Mesodermal cell (in vitro differentiated cells): ENCODE data around the gene PNMA8A.
A peak's percentile ranks its signal among the peaks of the same experiment; 100 is the strongest.
"Not testable (repeated sequence)": the region's sequence is repeated elsewhere in the genome, so short reads cannot be mapped to it uniquely, and the experiment has no call there.

Source experiments
- H3K27ac ChIP-seq: 2 replicates; pipeline ENCODE4 v1.7.0; 2013; ENCODE audit warnings: mild to moderate bottlenecking, low read depth, low read length, moderate library complexity; ENCODE audit not compliant: severe bottlenecking
- H3K36me3 ChIP-seq: 2 replicates; pipeline ENCODE4 v1.7.1; 2013; ENCODE audit warnings: mild to moderate bottlenecking, low read length, moderate library complexity; ENCODE audit not compliant: control insufficient read depth, insufficient read depth
- H3K4me1 ChIP-seq: one replicate; pipeline ENCODE4 v1.7.1; 2013; ENCODE audit warnings: mild to moderate bottlenecking, low read length; ENCODE audit not compliant: insufficient read depth, control insufficient read depth, poor library complexity, severe bottlenecking
- H3K4me3 ChIP-seq: 2 replicates; pipeline ENCODE4 v1.7.0; 2013; ENCODE audit warnings: low read length, control low read depth, mild to moderate bottlenecking; ENCODE audit not compliant: insufficient read depth, poor library complexity, severe bottlenecking; ENCODE audit errors: extremely low read depth
- H3K9me3 ChIP-seq: 2 replicates; pipeline ENCODE4 v1.7.1; 2013; ENCODE audit warnings: mild to moderate bottlenecking, low read length, moderate library complexity; ENCODE audit not compliant: control insufficient read depth
- WGBS, 2 experiments: methylation state at CpG; one replicate each; pipeline ENCODE4 v1.1.5; 2013; ENCODE audit warnings: missing lambda C conversion rate in 2 of 2; ENCODE audit not compliant: insufficient coverage in 2 of 2; 5-methylcytosine and 5-hydroxymethylcytosine counted together

The PNMA8A gene

GRCh38 chr19:46502891-46503290 is 31.5 kb upstream of the PNMA8A start:
- no peak overlapping the region for H3K4me3 ChIP-seq
- H3K9me3 ChIP-seq = no peaks in the 10 kb centered on the region
- H3K36me3 ChIP-seq = no peaks in the 10 kb centered on the region
- no peak overlapping the region for H3K27ac ChIP-seq
- H3K4me1 ChIP-seq = peaks cover 6% of the 10 kb centered on the region
- 97 to 100% methylated on average over 3 to 5 of the region's 5 CpGs for WGBS, 2 experiments

DNA sequence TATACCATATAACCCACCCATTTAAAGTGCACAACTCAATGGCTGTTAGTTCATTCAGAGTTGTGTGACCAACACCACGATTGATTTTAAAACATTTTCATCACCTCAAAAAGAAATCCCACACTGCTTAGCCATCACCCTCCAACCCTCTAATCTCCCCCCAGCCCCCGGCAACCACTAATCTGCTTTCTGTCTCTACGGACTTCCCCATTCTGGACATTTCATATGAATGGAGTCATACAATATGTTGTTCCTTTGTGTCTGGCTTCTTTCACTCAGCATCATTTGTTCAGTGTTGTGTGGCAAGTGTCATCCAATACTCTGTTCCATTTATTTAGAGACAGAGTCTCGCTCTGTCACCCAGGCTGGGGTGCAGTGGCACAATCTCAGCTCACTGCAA is 28.3 kb upstream of the PNMA8A start:
- Histone ChIP-seq H3K9me3 (no peaks in the 10 kb centered on the region), H3K36me3 (no peaks in the 10 kb centered on the region), H3K4me1 (peaks cover 6% of the 10 kb centered on the region), H3K4me3 (no peak overlapping the region), H3K27ac (no peak overlapping the region)
- 83 to 92% methylated on average over 1 to 2 of the region's 4 CpGs for WGBS, 2 experiments

GRCh38 chr19:46497773-46498172 is 26.4 kb upstream of the PNMA8A start:
- no peaks in the 10 kb centered on the region for H3K36me3 ChIP-seq
- H3K4me1 ChIP-seq = peaks cover 9% of the 10 kb centered on the region

DNA sequence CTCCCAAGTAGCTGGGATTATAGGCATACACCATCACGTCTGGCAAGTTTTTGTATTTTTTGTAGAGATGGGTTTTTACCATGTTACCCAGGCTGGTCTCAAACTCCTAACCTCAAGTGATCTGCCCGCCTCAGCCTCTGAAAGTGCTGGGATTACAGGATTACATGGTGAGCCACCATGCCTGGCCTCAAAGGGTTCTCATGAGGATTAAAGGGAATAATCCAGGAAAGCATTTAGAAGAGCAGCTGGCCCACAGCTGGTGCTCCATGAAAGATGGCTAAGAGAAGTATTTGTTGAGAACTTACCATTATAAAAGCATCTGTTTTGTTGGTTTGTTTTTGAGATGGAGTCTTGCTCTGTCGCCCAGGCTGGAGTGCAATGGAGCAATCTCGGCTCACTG is 25.5 kb upstream of the PNMA8A start:
- not testable (repeated sequence) for H3K9me3 ChIP-seq, H3K4me3 ChIP-seq, H3K27ac ChIP-seq, H3K36me3 ChIP-seq, H3K4me1 ChIP-seq
- WGBS, 2 experiments = 87 to 90% methylated on average over 2 to 4 of the region's 4 CpGs

More at GRCh38 chr19:46497773-46498172, 26.4 kb upstream of the PNMA8A start:
- Histone ChIP-seq H3K27ac (no peak overlapping the region), H3K4me3 (no peak overlapping the region), H3K9me3 (peaks cover 3% of the 10 kb centered on the region)
- WGBS, 2 experiments = 83 to 100% methylated on average over 1 to 6 of the region's 8 CpGs

GRCh38 chr19:46496304-46496703 is 24.9 kb upstream of the PNMA8A start:
- WGBS, 2 experiments = 86 to 94% methylated on average over 6 of the region's 6 CpGs
- no peak overlapping the region for H3K4me3 ChIP-seq
- peaks cover 3% of the 10 kb centered on the region for H3K9me3 ChIP-seq
- H3K4me1 ChIP-seq = peaks cover 9% of the 10 kb centered on the region
- no peak overlapping the region for H3K27ac ChIP-seq
- H3K36me3 ChIP-seq = no peaks in the 10 kb centered on the region

- Histone ChIP-seq H3K4me1 (peaks cover 6% of the 10 kb centered on the region), H3K9me3 (peaks cover 3% of the 10 kb centered on the region), H3K27ac (no peak within 1 kb of the TSS), H3K36me3 (no peaks in the 10 kb centered on the region), H3K4me3 (peak within 1 kb of the TSS; percentile 39)
- 1 to 4% methylated on average over 16 to 29 of the region's 29 CpGs for WGBS, 2 experiments
Measured at GRCh38 chr19:46495786-46496099, 24.4 kb upstream of the PNMA8A start, which contains the start of gene PNMA8B. PNMA8B (minus strand) TSS chr19:46495867; CDS start chr19:46495465, 402 bp downstream.

DNA sequence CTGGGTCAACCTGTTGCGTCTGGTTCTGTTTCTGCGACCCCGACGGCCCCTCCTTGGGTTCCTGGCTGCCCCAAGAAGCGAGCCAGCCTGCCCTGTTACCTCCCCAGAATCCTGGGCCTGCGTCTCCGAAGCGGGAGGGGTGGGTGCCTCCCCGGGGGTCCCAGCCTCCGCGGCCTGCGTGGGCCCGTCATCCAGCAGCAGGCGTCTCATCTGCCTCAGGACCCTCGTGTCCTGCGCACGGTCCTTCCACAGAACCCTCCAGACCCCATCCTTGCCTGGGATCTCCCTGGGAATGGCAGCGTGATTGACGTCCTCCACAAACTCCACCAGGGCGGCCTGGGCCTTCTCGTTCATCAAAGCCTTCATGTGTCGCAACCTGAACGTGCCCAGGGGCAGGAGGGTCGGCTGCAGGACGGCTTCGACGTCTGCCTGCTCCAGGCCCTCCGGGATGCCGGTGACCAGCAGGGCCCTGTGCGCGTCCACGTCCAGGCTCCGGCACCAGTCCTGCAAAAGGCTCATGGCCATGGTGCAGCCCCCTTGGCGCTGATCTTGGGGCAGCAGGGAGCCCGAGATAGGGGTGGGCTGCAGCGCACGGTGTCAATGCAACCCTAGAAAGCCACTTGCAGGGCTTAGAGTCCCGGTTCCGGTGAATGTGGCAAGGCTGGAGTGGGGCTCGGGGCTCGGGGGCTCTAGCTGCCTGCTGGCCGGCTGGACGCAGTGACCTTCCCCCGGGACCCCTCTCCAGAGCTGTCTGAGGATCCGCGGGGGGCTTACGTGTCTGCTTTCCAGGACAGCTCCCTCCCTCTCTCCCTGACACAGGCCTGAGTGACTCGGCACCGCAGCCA is 23.8 kb upstream of the PNMA8A start:
- H3K9me3 ChIP-seq = peaks cover 3% of the 10 kb centered on the region
- no peaks in the 10 kb centered on the region for H3K36me3 ChIP-seq
- no peak overlapping the region for H3K27ac ChIP-seq
- H3K4me3 ChIP-seq = peak overlapping the region; percentile 39
- peaks cover 3% of the 10 kb centered on the region for H3K4me1 ChIP-seq
- WGBS, 2 experiments = 68 to 85% methylated on average over 41 to 44 of the region's 49 CpGs

DNA sequence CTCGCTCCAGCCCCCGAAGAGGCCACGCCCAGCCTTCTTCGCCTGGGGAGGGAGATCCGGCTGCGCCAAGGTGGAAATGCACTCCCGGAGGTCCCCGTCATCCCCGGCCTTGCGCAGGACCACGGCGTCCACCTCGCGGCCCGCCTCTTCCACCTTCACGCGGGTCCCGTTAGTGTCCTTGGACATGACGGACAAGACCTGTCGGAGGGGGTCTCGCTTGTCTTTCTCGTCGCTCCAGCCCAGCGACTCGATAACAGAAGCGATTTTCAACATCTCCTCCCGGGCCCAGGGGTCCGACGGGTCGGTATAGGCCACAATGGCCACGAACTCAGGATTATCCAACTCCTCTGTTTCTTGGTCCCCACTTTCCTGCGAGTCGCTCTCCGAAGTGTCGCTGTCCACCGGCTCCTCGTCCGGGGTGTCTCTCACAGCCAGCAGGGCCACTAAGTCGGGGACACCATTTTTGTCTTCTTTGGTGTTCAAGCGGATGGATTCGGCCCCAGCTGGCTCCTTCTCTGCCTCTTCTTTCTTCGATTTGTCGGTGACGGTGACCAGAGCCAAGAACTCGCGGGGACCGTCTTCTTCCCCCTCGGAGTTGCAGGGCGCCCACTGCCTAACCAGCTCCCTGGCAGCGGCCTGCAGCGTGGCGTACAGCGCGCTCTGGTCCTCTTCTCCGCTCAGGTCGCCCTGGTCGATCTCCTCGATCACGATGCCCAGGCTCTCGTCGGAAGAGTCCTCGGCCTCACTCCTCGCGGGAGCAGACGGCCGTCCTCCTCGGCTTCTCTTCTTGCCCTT is 23.0 kb upstream of the PNMA8A start:
- Histone ChIP-seq H3K4me1 (peaks cover 3% of the 10 kb centered on the region), H3K4me3 (no peak overlapping the region), H3K36me3 (no peaks in the 10 kb centered on the region), H3K27ac (no peak overlapping the region), H3K9me3 (peaks cover 3% of the 10 kb centered on the region)
- 94 to 97% methylated on average over 65 to 67 of the region's 67 CpGs for WGBS, 2 experiments

DNA sequence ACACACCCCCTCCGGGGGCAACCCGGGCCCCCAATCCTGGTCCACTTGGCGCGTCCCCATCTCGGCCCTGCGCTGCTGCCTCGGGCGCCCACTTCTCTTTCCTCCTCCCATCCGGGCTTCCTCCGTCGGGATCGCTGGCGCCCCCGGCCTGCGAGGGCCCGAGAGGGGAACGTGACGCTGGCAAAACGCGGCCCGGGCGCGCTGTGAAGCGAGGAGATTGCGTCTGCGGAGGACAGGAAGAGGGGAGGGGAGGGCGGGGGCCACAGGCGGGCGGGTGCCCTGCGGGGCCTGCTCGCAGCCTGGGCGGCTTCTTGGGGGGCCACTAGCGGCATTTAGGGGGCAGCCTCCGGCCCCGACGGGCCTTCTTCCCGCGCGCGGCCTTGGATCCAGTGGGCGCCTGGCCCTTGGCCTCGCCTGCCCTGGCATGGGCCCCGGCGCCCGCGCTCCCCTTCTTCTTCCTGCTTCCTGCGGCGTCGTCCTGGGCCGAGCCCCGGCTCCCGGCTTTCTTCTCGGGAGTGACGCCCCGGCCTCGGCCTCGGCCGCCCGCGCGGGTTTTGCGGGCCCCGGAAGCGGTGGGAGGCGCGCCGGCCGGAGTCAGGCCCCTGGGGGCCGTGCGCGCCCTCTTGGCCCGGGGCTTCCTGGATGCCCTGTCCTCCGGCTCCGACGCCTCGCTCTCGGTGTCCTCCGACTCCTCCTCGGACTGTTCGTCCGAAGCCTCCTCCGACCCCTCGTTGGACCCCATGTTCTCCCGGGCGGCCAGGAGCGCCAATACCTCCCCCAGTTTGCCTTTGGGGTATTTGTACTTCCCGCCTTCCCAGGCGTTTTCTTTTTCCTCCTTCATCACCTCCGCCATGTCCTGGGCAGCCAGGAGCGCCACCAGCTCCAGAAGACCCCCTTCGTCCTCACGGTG is 22.1 kb upstream of the PNMA8A start:
- H3K36me3 ChIP-seq = no peaks in the 10 kb centered on the region
- WGBS, 2 experiments = 54 to 61% methylated on average over 76 to 80 of the region's 92 CpGs
- peaks cover 3% of the 10 kb centered on the region for H3K9me3 ChIP-seq
- no peak overlapping the region for H3K27ac ChIP-seq
- peaks cover 3% of the 10 kb centered on the region for H3K4me1 ChIP-seq
- H3K4me3 ChIP-seq = no peak overlapping the region

DNA sequence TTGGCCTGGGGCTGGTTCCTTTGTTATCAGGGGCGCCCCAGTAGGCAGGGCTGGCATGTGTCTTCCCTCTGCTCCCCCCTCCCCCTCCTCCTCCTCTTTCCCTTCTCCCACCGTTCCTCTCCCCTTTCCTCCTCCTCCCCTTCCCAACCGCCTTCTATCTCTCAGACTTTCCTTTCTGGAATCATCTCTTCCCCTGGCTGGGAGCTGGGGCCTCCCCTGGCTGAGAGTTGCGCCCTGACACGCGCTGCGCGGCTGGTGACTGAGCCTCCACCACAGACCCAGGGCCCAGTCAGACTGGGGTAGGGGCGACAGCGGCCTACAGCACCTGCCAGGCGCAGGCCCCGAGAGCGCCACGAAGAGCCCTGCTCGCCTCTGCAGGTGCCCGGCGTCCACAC is 21.5 kb upstream of the PNMA8A start:
- Histone ChIP-seq H3K4me1 (peaks cover 6% of the 10 kb centered on the region), H3K4me3 (no peak overlapping the region), H3K9me3 (peaks cover 3% of the 10 kb centered on the region), H3K36me3 (no peaks in the 10 kb centered on the region), H3K27ac (no peak overlapping the region)
- 30 to 54% methylated on average over 4 to 15 of the region's 17 CpGs for WGBS, 2 experiments
